ENCODE results near the gene SYNDIG1.
A peak's percentile ranks its signal among the peaks of the same experiment; 100 is the strongest.

SYNDIG1 gene

DNA sequence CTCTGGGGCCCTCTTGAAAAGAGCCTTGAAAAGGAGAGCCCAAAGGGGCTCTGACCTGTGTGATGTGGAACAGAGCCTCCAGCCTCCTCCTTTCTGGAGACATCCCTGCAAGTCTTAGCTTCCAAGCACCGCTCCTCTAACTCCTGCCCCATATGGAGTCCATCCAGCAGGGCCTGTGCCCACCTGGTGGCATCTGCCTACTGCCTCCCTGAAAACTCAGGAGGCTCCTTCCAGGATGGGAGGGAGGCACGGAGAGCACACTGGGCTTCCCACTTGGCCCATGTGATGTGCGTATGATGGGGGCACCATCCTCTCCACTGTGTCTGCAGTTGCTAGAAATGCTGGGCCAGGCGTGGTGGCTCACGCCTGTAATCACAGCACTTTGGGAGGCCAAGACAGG lies 98.1 kb downstream of the SYNDIG1 start:
- no peak for DNase-seq (ENCODE audit: low read depth)

DNA sequence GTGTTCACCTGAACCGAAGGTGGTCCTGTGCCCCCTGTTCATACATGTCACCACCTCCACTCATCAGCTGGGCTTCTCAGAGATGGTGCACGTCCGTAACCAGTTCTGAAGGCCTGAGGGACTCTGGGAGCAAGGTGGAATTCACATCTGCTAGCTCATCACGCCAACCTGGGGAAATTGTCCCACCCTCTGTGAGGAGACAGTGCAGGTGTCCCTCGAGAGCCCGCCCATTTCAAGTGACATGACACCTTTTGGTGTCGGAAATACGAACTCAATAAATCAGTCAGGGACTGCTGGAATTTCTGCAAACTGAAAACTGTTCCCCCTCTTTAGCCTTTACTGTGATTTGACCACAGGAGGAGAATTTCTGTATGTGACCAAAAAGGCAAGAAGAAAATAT lies 99.4 kb downstream of the SYNDIG1 start:
- no peak for DNase-seq (ENCODE audit: low read depth)

DNA sequence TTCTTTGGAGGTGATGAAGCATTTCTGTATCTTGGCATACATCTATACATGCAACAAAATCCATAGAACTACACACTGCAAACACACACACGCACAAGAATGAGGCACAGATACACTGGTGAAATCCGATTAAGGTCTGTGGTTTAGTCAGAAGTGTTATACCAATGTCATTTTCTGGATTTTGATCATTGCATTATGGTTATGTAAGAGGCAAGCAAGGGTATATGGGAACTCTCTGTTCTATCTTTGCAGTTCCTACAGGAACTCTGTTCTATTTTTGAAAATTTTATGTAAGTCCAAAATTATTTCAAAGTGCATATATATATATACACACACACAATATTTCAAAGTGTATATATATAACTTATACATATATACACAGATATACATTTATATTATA lies 101.7 kb downstream of the SYNDIG1 start:
- DNase-seq (ENCODE audit: low read depth) = no peak

DNA sequence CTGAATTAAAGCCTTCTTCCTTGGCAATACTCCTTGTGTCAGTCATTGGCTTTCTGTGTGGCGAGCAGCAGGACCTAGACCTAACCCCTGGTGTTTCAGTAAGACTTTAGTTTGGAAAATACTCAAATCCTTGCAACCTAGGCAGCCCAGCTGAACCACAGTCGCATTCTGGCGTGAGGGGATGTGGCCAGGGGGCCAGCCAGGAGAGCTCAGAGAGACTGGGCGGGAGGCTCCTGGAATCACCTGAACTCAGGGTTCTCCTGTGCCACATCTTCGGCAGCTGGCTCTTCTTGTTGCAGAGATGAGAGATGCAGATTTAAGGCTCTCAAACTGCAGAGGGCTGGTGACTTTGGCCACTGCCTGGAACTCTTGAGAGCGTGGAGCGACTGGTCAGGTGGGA lies 102.7 kb downstream of the SYNDIG1 start:
- DNase-seq (ENCODE audit: low read depth) = no peak

DNA sequence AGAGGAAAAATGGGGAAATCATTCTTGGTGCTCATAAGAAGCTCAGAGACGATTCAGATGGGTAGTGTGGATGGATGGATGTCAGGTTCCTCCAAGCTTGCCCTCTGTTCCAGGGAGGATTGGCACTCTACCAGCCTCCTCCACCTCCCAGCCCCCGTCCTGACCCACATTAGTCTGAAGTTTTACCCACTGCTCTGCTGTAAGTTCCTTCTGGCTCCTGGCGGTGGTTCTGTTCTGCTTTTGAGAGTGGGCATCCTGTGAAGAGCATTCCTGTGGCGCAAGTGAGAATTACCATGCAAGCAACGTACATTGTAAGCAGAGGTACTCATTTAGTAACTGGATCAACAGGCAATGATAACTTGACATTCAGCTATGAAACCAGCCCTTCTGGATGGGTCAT lies 103.4 kb downstream of the SYNDIG1 start:
- no peak for DNase-seq (ENCODE audit: low read depth)

DNA sequence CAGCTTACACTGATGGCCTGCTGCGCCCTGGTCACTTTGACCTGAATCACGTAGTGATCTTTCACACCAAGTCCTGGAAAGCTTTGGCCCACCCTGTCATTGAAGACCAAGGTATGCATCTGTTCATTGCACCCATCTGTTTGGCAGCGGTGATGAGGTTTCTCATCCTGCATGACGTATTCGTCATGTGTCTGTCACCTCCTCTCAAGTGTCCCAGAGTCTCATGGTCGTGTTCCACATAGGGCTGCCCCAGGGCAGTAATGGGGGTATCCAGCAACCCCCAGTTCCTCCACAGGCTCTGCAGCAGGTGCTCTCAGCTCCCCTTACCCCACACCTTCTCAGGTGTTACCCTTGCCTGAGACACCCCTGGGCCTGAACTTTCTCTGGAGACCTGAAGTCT lies 104.1 kb downstream of the SYNDIG1 start:
- DNase-seq (ENCODE audit: low read depth) = no peak

DNA sequence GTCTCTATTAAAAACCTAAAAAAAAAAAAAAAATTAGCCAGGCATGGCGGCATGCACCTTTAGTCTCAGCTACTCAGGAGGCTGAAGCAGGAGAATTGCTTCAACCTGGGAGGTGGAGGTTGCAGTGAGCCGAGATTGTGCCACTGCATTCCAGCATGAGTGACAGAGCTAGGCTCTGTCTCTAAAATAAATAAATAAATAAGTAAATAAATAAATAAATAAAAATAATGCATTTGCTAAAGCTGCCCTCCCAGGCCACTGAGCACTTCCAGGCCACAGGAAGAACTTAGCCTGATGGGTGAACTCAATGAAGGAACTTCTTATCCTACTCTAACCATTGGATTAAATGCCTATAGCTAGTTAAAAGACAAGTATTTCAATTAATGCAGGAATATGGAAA lies 104.9 kb downstream of the SYNDIG1 start:
- DNase-seq (ENCODE audit: low read depth) = no peak

DNA sequence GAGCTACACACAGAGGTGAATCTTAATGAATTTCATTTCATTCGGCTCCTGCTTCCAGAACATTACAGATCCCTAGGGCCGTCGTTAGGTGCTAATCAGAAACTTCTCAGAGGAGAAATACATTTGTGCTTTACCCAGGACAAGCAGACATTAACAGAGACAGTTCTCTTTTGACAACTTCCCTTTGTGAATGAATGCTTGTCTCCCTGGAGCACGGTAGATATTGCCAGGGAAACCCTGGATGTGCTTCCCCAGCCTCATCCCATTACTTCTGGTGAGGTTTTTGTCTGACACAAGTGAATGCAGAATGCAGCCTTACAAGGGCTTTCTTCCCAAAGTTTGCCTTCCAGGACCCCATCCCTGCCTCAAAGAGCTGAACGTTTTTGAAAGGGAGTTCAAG lies 105.4 kb downstream of the SYNDIG1 start:
- no peak for DNase-seq (ENCODE audit: low read depth)

DNA sequence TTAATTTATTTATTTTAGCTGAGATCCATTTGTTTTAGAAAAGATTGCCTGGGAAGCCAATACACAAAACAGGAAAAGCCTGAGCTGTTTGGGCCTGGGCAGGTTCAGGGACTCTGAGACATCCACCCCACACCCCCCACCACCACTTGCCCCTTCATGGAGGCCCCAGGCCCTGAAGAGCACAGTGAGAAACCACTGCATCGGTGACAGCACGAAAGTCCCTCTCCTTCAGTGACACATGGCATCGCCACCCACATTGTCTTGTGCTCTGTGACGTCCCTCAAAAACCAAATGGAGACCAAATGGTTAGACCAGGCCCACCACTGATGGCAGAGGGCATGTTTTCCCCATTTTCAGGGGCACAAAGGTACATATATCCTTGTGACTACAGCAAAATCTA lies 106.4 kb downstream of the SYNDIG1 start:
- DNase-seq (ENCODE audit: low read depth) = no peak

DNA sequence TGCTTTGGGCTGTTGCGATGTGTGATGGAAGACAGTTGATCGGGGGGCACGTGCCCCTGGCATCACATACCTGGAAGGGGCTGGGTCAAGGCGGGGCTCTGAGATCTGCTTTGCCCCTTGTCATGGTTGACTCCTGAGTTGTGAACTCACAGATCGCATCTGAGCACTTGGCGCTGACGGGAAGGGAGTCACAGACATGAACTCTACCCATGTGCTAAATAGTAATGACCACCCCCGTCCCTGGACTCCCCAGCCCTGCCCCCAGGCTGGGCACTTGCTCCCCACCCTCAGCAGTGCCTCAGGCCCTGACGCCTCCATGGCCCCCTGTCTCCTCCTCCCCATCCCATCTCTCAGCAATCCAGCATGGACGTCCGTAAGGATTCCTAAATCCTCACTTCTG lies 107.0 kb downstream of the SYNDIG1 start:
- no peak for DNase-seq (ENCODE audit: low read depth)

DNA sequence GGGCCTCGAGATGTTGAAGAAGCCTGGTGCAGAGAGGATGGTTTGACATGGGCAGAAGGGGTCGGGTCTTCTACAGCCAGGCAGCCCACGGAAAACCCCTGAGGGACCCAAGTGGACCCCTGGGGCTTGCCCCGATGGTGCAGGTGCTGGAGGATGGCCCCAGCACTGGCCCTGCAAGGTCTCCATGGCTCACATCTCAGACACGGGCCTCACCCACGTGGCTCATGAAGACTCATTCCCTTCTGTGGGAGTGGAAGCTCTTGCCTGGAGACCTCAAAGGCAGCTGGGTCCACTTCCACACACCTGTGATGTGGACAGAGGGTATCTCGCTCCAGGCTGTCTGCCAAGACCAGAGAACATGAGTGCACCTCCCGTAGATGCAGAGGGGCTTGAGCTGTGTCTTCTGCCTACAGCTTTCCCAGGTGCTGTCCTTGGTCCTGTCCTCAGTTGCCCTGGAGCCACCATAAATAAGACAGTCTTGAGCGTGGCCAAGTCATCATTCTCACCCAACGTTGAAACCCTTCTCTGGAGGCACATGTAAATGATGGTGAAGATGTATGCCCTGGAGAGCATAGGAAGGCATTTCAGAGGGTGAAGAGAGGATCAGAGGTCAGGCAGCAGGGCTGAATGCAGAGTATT lies 108.0 kb downstream of the SYNDIG1 start:
- no peak for DNase-seq (ENCODE audit: low read depth)

DNA sequence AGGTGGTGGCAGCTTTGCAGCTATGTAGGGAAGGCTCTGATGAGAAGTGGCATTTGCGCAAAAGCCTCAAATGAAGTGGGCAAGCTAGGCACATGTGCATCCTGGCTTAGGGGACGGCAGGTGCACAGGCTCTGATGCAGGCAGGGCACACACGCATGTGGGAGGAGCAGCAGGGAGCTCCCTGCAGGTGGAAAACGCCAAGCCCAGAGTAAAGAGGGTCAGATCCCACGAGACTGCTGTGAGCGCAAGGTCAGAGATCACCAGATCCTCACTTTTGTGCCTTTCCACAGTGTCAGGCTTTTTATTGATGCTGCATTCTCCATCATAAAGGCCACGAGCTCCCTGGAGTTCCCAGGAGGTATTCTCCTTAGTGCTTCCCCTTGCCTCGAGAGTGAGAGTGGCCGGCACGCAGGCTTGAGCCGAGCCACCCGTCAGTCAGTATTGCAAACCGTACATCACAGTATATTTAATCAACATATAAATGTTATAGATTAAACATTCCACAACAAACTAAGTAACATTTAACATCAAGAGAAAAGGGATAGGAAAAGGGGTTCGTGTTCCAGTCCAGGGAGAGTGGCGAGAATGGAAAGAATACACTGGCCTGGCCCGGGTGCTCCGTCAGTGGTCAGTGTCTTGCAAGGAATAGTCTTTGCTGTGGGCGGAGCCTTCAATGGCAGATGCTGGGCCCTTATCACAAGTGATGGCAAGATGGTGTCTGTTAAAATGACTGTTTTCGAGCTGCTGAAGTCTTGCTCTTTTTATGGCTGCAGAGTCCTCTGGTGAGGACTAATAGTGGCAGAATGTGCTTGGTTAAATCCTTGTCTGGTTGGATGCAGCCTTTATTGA lies 109.4 kb downstream of the SYNDIG1 start:
- no peak for DNase-seq (ENCODE audit: low read depth)

DNA sequence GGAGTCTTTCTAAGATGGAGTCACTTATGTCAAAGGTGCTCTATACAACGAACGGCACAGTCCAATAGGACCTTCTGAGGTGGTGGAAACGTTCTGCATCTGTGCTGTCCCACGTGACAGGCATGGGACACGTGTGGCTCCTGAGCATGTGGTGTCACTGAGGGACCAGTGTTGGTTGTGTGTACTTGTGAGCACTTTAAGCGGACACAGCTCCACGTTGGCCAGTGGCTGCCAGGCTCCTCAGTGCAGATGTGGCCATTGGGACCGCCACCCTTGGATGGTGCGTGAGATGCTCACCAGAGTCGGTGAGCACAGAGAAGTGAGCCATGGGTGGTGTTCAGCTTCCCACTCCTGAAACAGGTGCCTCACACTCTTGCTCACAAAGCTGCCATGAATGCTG lies 110.0 kb downstream of the SYNDIG1 start:
- DNase-seq (ENCODE audit: low read depth) = no peak

DNA sequence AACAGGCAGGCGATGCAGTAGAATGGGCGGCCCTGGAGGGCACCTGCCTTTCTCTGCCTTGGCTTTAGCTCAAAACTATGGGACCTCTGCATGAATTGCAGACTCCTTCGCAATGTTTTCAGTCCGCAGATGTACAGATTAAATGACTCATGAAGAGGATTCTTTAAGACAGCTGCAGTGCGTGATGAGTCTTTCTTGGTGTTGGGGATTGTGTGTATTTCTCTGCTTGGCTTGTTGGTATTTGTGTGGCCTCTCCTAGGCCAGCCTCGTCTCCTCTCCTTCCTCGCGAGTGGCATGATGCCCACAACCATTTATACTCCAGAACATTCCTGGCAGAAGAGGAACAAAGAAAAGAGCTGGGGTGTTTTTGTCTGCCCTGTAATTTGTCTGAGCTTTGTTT lies 110.6 kb downstream of the SYNDIG1 start:
- no peak for DNase-seq (ENCODE audit: low read depth)

DNA sequence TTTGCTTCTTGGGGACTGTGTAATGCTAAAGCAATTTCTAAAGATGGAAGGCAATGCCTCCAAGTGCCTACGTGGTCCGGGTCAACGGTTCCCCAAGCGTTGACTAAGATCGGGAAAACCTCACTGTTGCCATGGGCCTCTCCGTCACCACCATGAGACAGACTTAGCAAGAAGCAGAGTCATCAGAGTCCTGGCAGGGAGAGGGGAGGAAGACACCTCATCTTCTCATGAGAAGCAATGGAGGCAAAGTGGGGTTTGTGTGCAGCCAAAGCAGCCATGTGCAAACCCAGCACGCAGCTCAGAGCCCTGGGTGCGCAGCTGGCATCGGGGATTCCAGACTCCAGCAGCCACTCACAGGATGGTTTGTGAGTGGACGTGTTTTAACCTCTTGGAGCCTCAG lies 111.4 kb downstream of the SYNDIG1 start:
- DNase-seq (ENCODE audit: low read depth) = no peak

DNA sequence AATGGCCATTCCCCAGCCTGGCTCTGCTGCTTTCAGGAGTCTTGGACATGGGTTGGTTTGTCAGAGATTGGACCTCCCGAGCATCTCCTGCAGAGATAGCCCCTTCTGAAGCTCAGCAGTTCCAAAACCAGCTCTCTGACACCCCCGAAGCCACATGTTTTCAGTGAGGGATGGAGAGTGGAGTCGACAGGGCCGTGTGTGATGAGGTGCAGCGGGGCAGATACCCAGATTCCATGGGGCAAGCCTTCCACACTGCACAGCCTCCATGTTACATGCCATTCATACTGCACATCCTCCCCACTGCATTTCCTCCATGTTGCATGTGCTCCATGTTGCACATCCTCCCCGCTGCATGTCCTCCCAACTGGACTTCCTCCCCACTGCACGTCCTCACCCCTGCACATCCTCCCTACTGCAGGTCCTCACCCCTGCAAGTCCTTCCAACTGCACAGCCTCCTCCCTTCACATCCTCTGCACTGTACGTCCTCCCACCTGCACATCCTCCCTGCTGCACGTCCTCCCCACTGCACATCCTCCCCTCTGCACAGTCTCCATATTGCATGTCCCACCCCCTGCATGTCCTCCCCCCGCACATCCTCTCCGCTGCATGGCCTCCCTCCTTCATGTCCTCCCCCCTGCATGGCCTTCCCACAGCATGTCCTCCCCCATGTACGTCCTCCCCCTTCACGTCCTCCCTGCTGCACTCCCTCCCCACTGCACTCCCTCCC lies 112.2 kb downstream of the SYNDIG1 start:
- no peak for DNase-seq (ENCODE audit: low read depth)

DNA sequence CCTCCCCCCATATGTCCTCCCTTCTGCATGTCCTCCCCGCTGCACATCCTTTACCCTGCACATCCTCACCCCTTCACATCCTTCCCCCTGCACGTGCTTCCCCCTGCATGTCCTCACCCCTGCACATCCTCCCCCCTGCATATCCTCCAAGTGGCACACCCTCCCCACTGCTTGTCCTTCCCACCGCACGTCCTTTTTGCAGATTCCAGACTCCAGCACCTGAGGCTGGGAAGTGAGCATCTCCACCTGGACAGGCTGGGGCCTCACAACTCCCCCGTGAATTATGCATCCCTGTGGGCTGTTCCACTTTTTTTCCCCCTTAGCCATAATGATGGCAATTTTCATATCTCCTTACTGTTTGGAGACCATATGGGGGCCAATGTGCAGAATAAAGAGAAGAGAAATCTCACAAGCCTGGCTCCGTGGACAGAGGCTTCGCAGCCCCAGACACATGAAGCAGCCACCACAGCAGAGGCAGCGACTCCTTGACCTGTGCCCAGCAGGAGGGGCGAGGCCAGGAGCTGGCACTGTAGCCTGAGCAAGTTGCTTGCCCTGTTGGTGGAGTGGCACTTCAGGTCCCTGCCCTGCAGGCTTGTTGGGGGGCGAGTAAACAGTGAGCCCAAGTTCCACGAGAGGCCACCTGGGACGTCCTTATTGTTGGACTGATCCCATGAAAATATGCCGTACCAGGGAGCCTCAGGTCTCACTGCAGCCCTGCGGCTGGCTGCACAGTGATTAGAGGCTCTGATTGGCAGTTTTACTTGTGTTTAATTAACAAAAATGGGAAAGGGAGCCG lies 113.1 kb downstream of the SYNDIG1 start:
- no peak for DNase-seq (ENCODE audit: low read depth)

DNA sequence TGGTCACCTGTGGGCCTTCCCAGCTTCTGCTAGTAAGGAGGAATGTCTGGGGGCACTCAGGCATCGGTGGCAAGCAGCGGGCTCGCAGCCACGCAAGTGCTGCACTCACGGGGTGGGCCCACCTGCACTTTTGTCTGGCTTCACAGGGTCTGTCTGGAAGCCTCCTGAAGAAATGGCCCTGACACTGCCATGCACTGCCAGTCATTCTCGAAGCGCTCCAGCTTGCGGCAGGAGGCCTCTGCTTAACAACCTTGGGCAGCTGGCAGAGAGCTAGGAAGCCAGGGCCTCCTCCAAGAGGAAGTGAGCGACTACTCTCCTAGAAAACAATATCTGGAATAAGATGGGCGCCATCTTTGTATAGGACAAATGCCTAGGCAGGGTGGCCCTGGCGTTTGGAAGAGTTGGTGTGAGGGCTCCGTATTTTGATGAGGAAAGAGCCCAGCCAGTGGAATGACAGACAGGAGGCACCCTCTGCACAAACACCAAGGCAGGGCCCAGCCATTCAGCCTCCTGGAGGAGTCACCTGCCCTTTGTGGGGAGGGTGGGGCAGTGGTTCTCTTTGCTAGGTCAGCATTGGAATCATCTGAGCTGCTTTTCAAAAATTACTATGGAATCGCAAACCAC lies 113.9 kb downstream of the SYNDIG1 start:
- no peak for DNase-seq (ENCODE audit: low read depth)

DNA sequence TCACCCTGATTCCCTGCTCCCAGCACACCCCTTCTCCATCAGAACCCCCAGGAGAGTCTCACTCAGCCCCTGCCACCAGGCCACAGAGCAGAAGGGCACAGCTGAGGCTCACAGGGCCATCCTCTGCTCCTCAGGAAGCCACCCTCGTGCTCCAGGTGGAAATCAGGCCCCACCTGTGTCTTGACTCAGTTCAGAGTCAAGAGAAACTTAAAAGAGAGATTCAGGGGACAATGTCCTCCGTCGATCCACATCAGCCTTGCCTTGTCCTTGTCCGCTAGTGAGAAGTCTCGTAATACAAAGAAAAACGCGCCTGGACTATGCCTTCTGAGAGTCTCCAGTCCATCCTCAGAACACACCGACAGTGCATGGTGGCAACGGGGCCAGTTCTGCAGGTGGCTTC lies 114.6 kb downstream of the SYNDIG1 start:
- no peak for DNase-seq (ENCODE audit: low read depth)

DNA sequence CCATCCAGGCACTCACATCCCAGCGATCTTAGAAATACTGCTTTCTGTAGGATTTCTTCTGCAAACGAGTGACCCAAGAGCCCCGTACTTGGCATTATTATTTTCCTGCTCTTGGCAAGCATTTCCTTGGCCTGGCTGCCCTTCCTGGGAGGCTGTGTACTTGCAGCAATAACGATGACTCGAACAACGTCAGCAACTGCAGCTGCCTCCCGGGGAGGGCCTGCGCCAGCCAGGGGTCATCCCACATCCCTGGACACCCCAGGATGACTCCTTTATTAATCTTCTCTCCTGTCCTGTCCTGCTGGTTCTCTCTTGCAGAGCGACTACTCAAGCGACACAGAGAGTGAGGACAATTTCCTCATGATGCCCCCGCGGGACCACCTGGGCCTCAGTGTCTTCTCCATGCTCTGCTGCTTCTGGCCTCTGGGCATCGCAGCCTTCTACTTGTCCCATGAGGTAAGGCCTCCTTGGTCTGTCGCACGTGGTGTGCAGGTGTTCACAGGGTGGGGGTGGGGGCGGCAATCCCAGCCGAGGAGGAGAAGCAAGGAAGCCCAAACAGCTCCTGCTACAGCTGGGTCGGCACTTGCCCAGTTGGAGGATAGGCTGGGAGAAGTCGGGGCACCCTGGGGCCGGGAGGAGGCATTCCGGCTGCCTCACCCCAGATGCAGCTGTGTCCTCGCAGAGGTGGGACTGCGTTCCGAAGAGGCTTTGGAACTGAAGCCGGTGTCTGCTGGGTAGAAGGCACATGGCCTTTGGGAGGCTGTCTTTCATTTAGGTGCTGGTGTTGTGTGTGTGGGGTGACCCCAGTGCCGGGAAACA lies 115.3 kb downstream of the SYNDIG1 start:
- peak; percentile 80 for DNase-seq (ENCODE audit: low read depth)
